Measurements from ENCODE around the gene ACSL3.

- TF ChIP-seq POLR2A (IDR thresholded peaks at IDR 0.05) (no peak), CTCF (IDR thresholded peaks at IDR 0.05) (no peak)
These were observed 79.1 kb downstream of the ACSL3 start for GRCh38 chr2:222939979-222940378.

Data from testis (tissue), 2 donors.